ENCODE measurements around the gene CEP104. TPM values are rescaled to one million over a fixed set of nuclear protein-coding genes. Genes with fewer than 3 reads are reported as not detected.

CEP104 gene
- polyA plus RNA-seq, 1 of the 3 experiments (the other 2 are of a cell fraction): 19.2 TPM

GRCh38 chr1:3795453-3796214 is 61.4 kb downstream of the CEP104 start:
- H3K36me3 ChIP-seq (replicated peaks in 1 of 2; ENCODE audit: control insufficient read depth in 1 of 2, insufficient read depth in 2 of 2, low read length in 1 of 2): peaks cover 0 to 5% of the 10 kb centered on the region in 2 experiments
- WGBS (ENCODE audit: low lambda C conversion rate): 3% methylated on average over 16 of the region's 53 CpGs
- peak overlapping the region; percentile 73 for H3K9ac ChIP-seq
- peak; percentile 53 for DNase-seq
- no peaks in the 10 kb centered on the region for H3K9me3 ChIP-seq
- H3K4me1 ChIP-seq (ENCODE audit: control insufficient read depth in 1 of 2, insufficient read depth in 2 of 2, low read depth in 1 of 2, low read length in 1 of 2): peaks cover 0 to 20% of the 10 kb centered on the region in 2 experiments; a peak in 2 of 4 replicates
- H3K4me2 ChIP-seq: peak overlapping the region; percentile 87
- H3K27me3 ChIP-seq (ENCODE audit: insufficient read depth): no peaks in the 10 kb centered on the region
- peak overlapping the region; percentile 74 to 79 for H3K4me3 ChIP-seq (ENCODE audit: low read depth in 2 of 2, low read length in 1 of 2)
- POLR2A ChIA-PET: interaction anchor here (0.6 to 2.1 kb wide), 6 partner anchors 8 to 1404 kb away, joined by 3 to 14 read pairs (median 5); partner anchors contain the start of gene RER1
- CTCF ChIA-PET: interaction anchor here (1.2 to 1.5 kb wide), 2 partner anchors 22 to 343 kb away, joined by 4 read pairs; no protein-coding TSS in a partner anchor
- peaks cover 52% of the 10 kb centered on the region for H3K79me2 ChIP-seq (ENCODE audit: insufficient read depth)
- peaks cover 34% of the 10 kb centered on the region for H4K20me1 ChIP-seq (ENCODE audit: insufficient read depth)
- no peak overlapping the region for H2AFZ ChIP-seq (ENCODE audit: low read depth)
- H3K9me2 ChIP-seq: no peaks in the 10 kb centered on the region
- no peak for TF ChIP-seq ELF1 (IDR thresholded peaks at IDR 0.05)
- TF ChIP-seq FOXM1 (IDR thresholded peaks at IDR 0.05; ENCODE audit: low read depth): no peak
- no peak for TF ChIP-seq EP300 (IDR thresholded peaks at IDR 0.05; ENCODE audit: borderline replicate concordance in 1 of 2, low read depth in 1 of 2, low read length in 1 of 2)
- TF ChIP-seq TCF12 (IDR thresholded peaks at IDR 0.05): no peak
- TF ChIP-seq CTCF (IDR thresholded peaks at IDR 0.05): no peak
- TF ChIP-seq FOXJ3 (CRISPR knock-in tag; IDR thresholded peaks at IDR 0.05): no peak
- no peak for TF ChIP-seq SIN3A (IDR thresholded peaks at IDR 0.05; ENCODE audit: borderline replicate concordance, low read depth, low read length)
- TF ChIP-seq MXI1 (IDR thresholded peaks at IDR 0.05; ENCODE audit: low read depth, low read length): no peak
- TF ChIP-seq, protein P1, sequence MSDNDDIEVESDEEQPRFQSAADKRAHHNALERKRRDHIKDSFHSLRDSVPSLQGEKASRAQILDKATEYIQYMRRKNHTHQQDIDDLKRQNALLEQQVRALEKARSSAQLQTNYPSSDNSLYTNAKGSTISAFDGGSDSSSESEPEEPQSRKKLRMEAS (IDR thresholded peaks at IDR 0.05; ENCODE audit: low read depth): no peak
- no peaks in the 10 kb centered on the region for H3F3A ChIP-seq (replicated peaks; ENCODE audit: insufficient read depth)
- peak overlapping the region in 1 of 2 experiments; percentile 3; a peak in 1 of 4 replicates for H3K27ac ChIP-seq (ENCODE audit: low read depth in 2 of 2, low read length in 1 of 2)

- Histone ChIP-seq H3K36me3 (replicated peaks in 1 of 2; ENCODE audit: control insufficient read depth in 1 of 2, insufficient read depth in 2 of 2, low read length in 1 of 2) (peaks cover 0 to 23% of the 10 kb centered on the region in 2 experiments), H3K27ac (ENCODE audit: low read depth in 2 of 2, low read length in 1 of 2) (no peak overlapping the region), H3K27me3 (ENCODE audit: insufficient read depth) (no peaks in the 10 kb centered on the region), H4K20me1 (ENCODE audit: insufficient read depth) (peaks cover 65% of the 10 kb centered on the region), H2AFZ (ENCODE audit: low read depth) (no peak overlapping the region), H3K4me1 (ENCODE audit: control insufficient read depth in 1 of 2, insufficient read depth in 2 of 2, low read depth in 1 of 2, low read length in 1 of 2) (peaks cover 0 to 15% of the 10 kb centered on the region in 2 experiments; a peak in 2 of 4 replicates), H3F3A (replicated peaks; ENCODE audit: insufficient read depth) (no peaks in the 10 kb centered on the region), H3K9me2 (no peaks in the 10 kb centered on the region), H3K9me3 (no peaks in the 10 kb centered on the region), H3K79me2 (ENCODE audit: insufficient read depth) (peaks cover 88% of the 10 kb centered on the region), H3K4me2 (no peak overlapping the region), H3K4me3 (ENCODE audit: low read depth in 2 of 2, low read length in 1 of 2) (no peak overlapping the region), H3K9ac (no peak overlapping the region)
- no peak for DNase-seq
- WGBS (ENCODE audit: low lambda C conversion rate): 96% methylated on average over 7 of the region's 18 CpGs
- CTCF ChIA-PET: interaction anchor here (1.1 kb wide), 1 partner anchor 66 kb away, joined by 3 read pairs; no protein-coding TSS in a partner anchor
- TF ChIP-seq NFIC (IDR thresholded peaks at IDR 0.05; ENCODE audit: borderline replicate concordance): no peak
- TF ChIP-seq RFX5 (IDR thresholded peaks at IDR 0.05; ENCODE audit: low read length): no peak
- TF ChIP-seq EP300 (IDR thresholded peaks at IDR 0.05; ENCODE audit: borderline replicate concordance in 1 of 2, low read depth in 1 of 2, low read length in 1 of 2): no peak
- TF ChIP-seq IRF3 (IDR thresholded peaks at IDR 0.05; ENCODE audit: low read depth, low read length): no peak
- TF ChIP-seq USF1 (IDR thresholded peaks at IDR 0.05; ENCODE audit: borderline replicate concordance, low read depth): no peak
- no peak for TF ChIP-seq FOXM1 (IDR thresholded peaks at IDR 0.05; ENCODE audit: low read depth)
- TF ChIP-seq TCF12 (IDR thresholded peaks at IDR 0.05): no peak
- no peak for TF ChIP-seq YY1 (IDR thresholded peaks at IDR 0.05; ENCODE audit: low read depth)
- no peak for TF ChIP-seq MXI1 (IDR thresholded peaks at IDR 0.05; ENCODE audit: low read depth, low read length)
- TF ChIP-seq GABPA (IDR thresholded peaks at IDR 0.05; ENCODE audit: low read depth): no peak
- TF ChIP-seq, protein P1 (IDR thresholded peaks at IDR 0.05; ENCODE audit: low read depth): no peak
- TF ChIP-seq ELF1 (IDR thresholded peaks at IDR 0.05): no peak
- POLR2A ChIA-PET: no interaction called here
These were observed 66.1 kb downstream of the CEP104 start for GRCh38 chr1:3790952-3791351.

Measured in SK-N-SH (cell line).